Measurements from ENCODE around the gene PEX11B. TPM values are rescaled to one million over a fixed set of nuclear protein-coding genes. Genes with fewer than 3 reads are reported as not detected.

Gene PEX11B
- total and polyA plus RNA-seq, 2 donors from 2014 or later: 35.7 to 50.5 TPM

DNA sequence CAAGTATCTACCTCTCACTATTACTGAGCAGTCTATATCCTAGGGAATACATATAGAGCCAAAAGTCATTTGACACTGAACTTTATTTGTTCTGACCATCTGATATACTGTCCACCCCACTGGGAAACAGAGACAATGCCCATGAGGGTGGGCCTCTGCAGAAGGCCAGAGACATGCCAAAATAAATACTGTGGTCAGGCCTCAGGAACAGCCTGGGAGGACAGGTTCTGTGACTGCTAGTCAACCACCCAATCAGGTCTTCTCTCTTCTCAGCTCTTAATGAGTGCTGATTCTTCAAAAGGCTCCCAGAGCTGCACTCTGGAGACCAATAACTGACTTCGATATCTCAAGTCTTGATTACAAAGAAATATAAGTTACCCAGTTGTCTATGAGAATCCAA lies 27.4 kb downstream of the PEX11B start:
- Histone ChIP-seq H3K36me3 (ENCODE audit: control insufficient read depth in 2 of 3, insufficient read depth in 3 of 3, low read length in 3 of 3) (no peaks in the 10 kb centered on the region), H3K9ac (ENCODE audit: low read length in 3 of 3) (peak overlapping the region in 1 of 3 donors; percentile 21), H3K4me3 (ENCODE audit: low read length in 3 of 3) (no peak overlapping the region), H3K27ac (ENCODE audit: low read depth in 2 of 2, low read length in 2 of 2) (peak overlapping the region; percentile 87 to 89), H3K4me1 (ENCODE audit: control insufficient read depth in 2 of 3, insufficient read depth in 2 of 3, low read depth in 1 of 3, low read length in 3 of 3) (peaks cover 0 to 12% (median 6%) of the 10 kb centered on the region in 3 donors), H3K27me3 (ENCODE audit: control insufficient read depth, insufficient read depth, low read length) (no peaks in the 10 kb centered on the region), H3K9me3 (ENCODE audit: control insufficient read depth in 2 of 3, insufficient read depth in 1 of 3, low read length in 3 of 3) (no peaks in the 10 kb centered on the region)
- TF ChIP-seq, protein P1, sequence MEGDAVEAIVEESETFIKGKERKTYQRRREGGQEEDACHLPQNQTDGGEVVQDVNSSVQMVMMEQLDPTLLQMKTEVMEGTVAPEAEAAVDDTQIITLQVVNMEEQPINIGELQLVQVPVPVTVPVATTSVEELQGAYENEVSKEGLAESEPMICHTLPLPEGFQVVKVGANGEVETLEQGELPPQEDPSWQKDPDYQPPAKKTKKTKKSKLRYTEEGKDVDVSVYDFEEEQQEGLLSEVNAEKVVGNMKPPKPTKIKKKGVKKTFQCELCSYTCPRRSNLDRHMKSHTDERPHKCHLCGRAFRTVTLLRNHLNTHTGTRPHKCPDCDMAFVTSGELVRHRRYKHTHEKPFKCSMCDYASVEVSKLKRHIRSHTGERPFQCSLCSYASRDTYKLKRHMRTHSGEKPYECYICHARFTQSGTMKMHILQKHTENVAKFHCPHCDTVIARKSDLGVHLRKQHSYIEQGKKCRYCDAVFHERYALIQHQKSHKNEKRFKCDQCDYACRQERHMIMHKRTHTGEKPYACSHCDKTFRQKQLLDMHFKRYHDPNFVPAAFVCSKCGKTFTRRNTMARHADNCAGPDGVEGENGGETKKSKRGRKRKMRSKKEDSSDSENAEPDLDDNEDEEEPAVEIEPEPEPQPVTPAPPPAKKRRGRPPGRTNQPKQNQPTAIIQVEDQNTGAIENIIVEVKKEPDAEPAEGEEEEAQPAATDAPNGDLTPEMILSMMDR (IDR thresholded peaks at IDR 0.05; ENCODE audit: borderline replicate concordance, extremely low read depth, insufficient read depth): no peak
- no peak for DNase-seq
- intact Hi-C loops (cut with DNase I): no loop called here
- FAIRE-seq: no peak

GRCh38 chr1:145889722-145890121 lies 28.8 kb downstream of the PEX11B start:
- H3K4me1 ChIP-seq (ENCODE audit: control insufficient read depth in 2 of 3, insufficient read depth in 2 of 3, low read depth in 1 of 3, low read length in 3 of 3): peaks cover 0 to 19% (median 6%) of the 10 kb centered on the region in 3 donors
- no peaks in the 10 kb centered on the region for H3K36me3 ChIP-seq (ENCODE audit: control insufficient read depth in 2 of 3, insufficient read depth in 3 of 3, low read length in 3 of 3)
- no peaks in the 10 kb centered on the region for H3K9me3 ChIP-seq (ENCODE audit: control insufficient read depth in 2 of 3, insufficient read depth in 1 of 3, low read length in 3 of 3)
- no peak overlapping the region for H3K9ac ChIP-seq (ENCODE audit: low read length in 3 of 3)
- no peak overlapping the region for H3K4me3 ChIP-seq (ENCODE audit: low read length in 3 of 3)
- H3K27me3 ChIP-seq (ENCODE audit: control insufficient read depth, insufficient read depth, low read length): no peaks in the 10 kb centered on the region
- no peak overlapping the region for H3K27ac ChIP-seq (ENCODE audit: low read depth in 2 of 2, low read length in 2 of 2)
- FAIRE-seq (no peak), DNase-seq (no peak)
- TF ChIP-seq, protein P1 (IDR thresholded peaks at IDR 0.05; ENCODE audit: borderline replicate concordance, extremely low read depth, insufficient read depth): no peak
- intact Hi-C loops (cut with DNase I): no loop called here

DNA sequence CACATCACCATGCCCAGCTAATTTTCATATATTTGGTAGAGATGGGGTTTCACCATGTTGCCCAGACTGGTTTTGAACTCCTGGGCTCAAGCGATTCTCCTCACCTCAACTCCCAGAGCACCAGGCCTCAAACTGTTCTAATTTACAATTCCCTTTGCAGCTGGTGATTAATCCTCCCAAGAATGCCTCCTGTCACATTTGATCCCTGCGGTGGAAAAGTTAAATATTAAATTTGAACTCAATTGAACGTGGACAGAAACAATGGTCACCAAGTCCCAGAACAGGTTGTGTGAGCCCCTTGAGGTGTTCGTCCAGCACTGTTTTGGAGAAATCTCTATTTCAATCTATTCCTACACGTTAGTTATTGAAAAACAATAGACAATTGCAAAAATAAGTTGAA lies 30.9 kb downstream of the PEX11B start:
- DNase-seq (peak in 2 of 5 donors; percentile 53 to 62), FAIRE-seq (no peak)
- H3K9me3 ChIP-seq (ENCODE audit: control insufficient read depth in 2 of 3, insufficient read depth in 1 of 3, low read length in 3 of 3): no peaks in the 10 kb centered on the region
- H3K27me3 ChIP-seq (ENCODE audit: control insufficient read depth, insufficient read depth, low read length): no peaks in the 10 kb centered on the region
- H3K27ac ChIP-seq (ENCODE audit: low read depth in 2 of 2, low read length in 2 of 2): no peak overlapping the region
- no peaks in the 10 kb centered on the region for H3K36me3 ChIP-seq (ENCODE audit: control insufficient read depth in 2 of 3, insufficient read depth in 3 of 3, low read length in 3 of 3)
- TF ChIP-seq, protein P1 (IDR thresholded peaks at IDR 0.05; ENCODE audit: borderline replicate concordance, extremely low read depth, insufficient read depth): no peak
- no peak overlapping the region for H3K9ac ChIP-seq (ENCODE audit: low read length in 3 of 3)
- intact Hi-C loops (cut with DNase I): no loop called here
- H3K4me1 ChIP-seq (ENCODE audit: control insufficient read depth in 2 of 3, insufficient read depth in 2 of 3, low read depth in 1 of 3, low read length in 3 of 3): peaks cover 0 to 19% (median 4%) of the 10 kb centered on the region in 3 donors
- no peak overlapping the region for H3K4me3 ChIP-seq (ENCODE audit: low read length in 3 of 3)

DNA sequence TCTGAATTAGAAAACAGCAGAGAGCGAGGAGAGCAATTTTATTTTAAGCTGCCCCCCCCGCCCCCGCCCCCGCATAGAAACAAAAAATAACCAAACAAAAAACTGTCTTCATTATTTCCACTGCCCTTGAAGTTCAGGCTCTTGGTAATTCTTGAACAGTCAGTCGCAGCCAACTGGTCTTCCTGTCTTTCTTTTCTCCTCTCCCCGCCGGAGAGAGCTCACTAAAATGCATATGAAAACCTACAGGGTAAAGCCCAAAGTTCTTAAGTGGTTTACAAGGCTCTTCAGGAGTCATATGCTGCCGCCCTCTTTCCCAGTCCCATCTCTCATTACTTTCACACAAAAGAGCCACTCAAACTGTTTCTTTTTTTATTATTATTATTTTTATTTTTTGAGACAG lies 31.7 kb downstream of the PEX11B start:
- Histone ChIP-seq H3K27ac (ENCODE audit: low read depth in 2 of 2, low read length in 2 of 2) (no peak overlapping the region), H3K4me1 (ENCODE audit: control insufficient read depth in 2 of 3, insufficient read depth in 2 of 3, low read depth in 1 of 3, low read length in 3 of 3) (peaks cover 0 to 14% (median 0%) of the 10 kb centered on the region in 3 donors), H3K36me3 (ENCODE audit: control insufficient read depth in 2 of 3, insufficient read depth in 3 of 3, low read length in 3 of 3) (no peaks in the 10 kb centered on the region), H3K9ac (ENCODE audit: low read length in 3 of 3) (no peak overlapping the region), H3K9me3 (ENCODE audit: control insufficient read depth in 2 of 3, insufficient read depth in 1 of 3, low read length in 3 of 3) (no peaks in the 10 kb centered on the region), H3K4me3 (ENCODE audit: low read length in 3 of 3) (no peak overlapping the region), H3K27me3 (ENCODE audit: control insufficient read depth, insufficient read depth, low read length) (no peaks in the 10 kb centered on the region)
- no peak for DNase-seq
- intact Hi-C loops (cut with DNase I): no loop called here
- TF ChIP-seq, protein P1 (IDR thresholded peaks at IDR 0.05; ENCODE audit: borderline replicate concordance, extremely low read depth, insufficient read depth): no peak
- FAIRE-seq: no peak

All from kidney (tissue), 14 donors.